SU-DHL-6 (cell line): Measurements from ENCODE around the gene SELENOF.

Experiments used
- EZH2phosphoT487 ChIP-seq: fragments of 200-600 bp; sonication (generic), shearing (Covaris generic); conservative IDR thresholded peaks from 2 replicates; pipeline ENCODE4 v1.6.1; 2018; ENCODE audit warnings: mild to moderate bottlenecking, antibody characterized with exemption, low read length, moderate library complexity, mixed read lengths
- TF ChIP-seq, protein P1 (sequence below): fragments of 200-600 bp; sonication (generic); IDR thresholded peaks from one replicate; pipeline ENCODE4 v1.5.1; 2017; ENCODE audit warnings: antibody characterized with exemption, mild to moderate bottlenecking, low read length, moderate library complexity; ENCODE audit not compliant: insufficient read depth, poor library complexity, severe bottlenecking

DNA sequence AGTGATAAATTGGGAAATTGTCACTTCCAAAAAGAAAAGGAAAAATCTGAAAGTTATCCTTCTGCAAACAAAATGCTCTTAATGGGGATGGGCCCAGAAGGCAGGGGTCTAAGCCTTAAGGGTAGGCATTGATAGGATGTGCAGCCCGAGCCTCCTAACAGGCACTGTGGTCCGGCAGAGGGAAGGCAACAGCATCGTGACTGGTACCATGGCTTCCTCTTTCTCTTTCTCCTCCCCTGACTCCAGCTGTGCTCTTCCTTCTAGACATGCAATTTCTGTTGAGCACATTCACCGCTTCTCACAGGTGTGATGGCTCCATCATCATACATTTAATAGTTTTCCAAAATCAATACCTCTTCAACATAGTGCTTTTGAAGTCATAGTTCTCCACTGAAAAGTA lies 91.5 kb downstream of the SELENOF start:
- TF ChIP-seq, protein P1, sequence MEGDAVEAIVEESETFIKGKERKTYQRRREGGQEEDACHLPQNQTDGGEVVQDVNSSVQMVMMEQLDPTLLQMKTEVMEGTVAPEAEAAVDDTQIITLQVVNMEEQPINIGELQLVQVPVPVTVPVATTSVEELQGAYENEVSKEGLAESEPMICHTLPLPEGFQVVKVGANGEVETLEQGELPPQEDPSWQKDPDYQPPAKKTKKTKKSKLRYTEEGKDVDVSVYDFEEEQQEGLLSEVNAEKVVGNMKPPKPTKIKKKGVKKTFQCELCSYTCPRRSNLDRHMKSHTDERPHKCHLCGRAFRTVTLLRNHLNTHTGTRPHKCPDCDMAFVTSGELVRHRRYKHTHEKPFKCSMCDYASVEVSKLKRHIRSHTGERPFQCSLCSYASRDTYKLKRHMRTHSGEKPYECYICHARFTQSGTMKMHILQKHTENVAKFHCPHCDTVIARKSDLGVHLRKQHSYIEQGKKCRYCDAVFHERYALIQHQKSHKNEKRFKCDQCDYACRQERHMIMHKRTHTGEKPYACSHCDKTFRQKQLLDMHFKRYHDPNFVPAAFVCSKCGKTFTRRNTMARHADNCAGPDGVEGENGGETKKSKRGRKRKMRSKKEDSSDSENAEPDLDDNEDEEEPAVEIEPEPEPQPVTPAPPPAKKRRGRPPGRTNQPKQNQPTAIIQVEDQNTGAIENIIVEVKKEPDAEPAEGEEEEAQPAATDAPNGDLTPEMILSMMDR = no peak
- no peak for TF ChIP-seq EZH2phosphoT487
